BJ (cell line): Measurements from ENCODE around the gene GPX4. TPM values are rescaled to one million over a fixed set of nuclear protein-coding genes. Genes with fewer than 3 reads are reported as not detected.

Experiments used
- CTCF ChIA-PET: fragments of 350-600 bp; formaldehyde crosslinking; extraction: SDS; loops from one replicate; lab custom pipeline; 2021; ENCODE audit warnings: antibody characterized with exemption, inconsistent platforms; lab: Yijun Ruan, JAX
- POLR2A ChIA-PET: fragments of 300-600 bp; sonication (Branson Sonifier 250); formaldehyde crosslinking; extraction: SDS; loops from one replicate; lab custom pipeline; 2021; ENCODE audit warnings: antibody characterized with exemption; lab: Charles Lee
- DNase-seq: peaks from one replicate; pipeline ENCODE4 v3.0.0-alpha.2; 2011; ENCODE audit warnings: low read depth
- H3K27me3 ChIP-seq: 2 replicates; pipeline ENCODE4 v1.6.0; 2011; ENCODE audit warnings: low read length; ENCODE audit not compliant: control insufficient read depth, insufficient read depth
- H3K36me3 ChIP-seq: 2 replicates; pipeline ENCODE4 v1.5.1; 2011; ENCODE audit warnings: low read length; ENCODE audit not compliant: control insufficient read depth, insufficient read depth
- H3K4me3 ChIP-seq: 2 replicates; pipeline ENCODE4 v1.5.1; 2011; ENCODE audit warnings: low read depth, mild to moderate bottlenecking, control low read depth, low read length
- CTCF ChIP-seq: IDR thresholded peaks from 2 replicates; pipeline ENCODE4 v1.5.1; 2011; ENCODE audit warnings: low read depth, mild to moderate bottlenecking, control low read depth, inconsistent platforms, low read length, moderate library complexity; ENCODE audit not compliant: insufficient read depth
- polyA plus RNA-seq: library from polyadenylated mRNA; depleted of rRNA; stranded (reverse); fragments of >200 nt; gene quantifications from 2 replicates; pipeline ENCODE4 v1.2.3, GENCODE V29; 2011

Gene GPX4
- polyA plus RNA-seq, 1 experiment: 626 TPM

- POLR2A ChIA-PET: interaction anchor here (1.1 kb wide), 1 partner anchor 145 kb away, joined by 3 read pairs; no protein-coding TSS in a partner anchor
- no peak for TF ChIP-seq CTCF
- peaks cover 70% of the 10 kb centered on the region for H3K36me3 ChIP-seq
- H3K27me3 ChIP-seq: no peaks in the 10 kb centered on the region
- no peak for DNase-seq
- H3K4me3 ChIP-seq: no peak overlapping the region
- CTCF ChIA-PET: interaction anchor here (3.1 kb wide), 1 partner anchor 10 kb away, joined by 20 read pairs; no protein-coding TSS in a partner anchor
These were observed 19.6 kb downstream of the GPX4 start for GRCh38 chr19:1123381-1123780.

- H3K36me3 ChIP-seq: peaks cover 65% of the 10 kb centered on the region
- CTCF ChIA-PET: interaction anchor here (3.1 kb wide), 1 partner anchor 11 kb away, joined by 20 read pairs; no protein-coding TSS in a partner anchor
These were observed 20.3 kb downstream of the GPX4 start for GRCh38 chr19:1123885-1124677.

GRCh38 chr19:1125601-1126467, 22.0 kb downstream of the GPX4 start:
- TF ChIP-seq CTCF: no peak
- no peak for DNase-seq
- H3K36me3 ChIP-seq: peaks cover 62% of the 10 kb centered on the region
- POLR2A ChIA-PET: no interaction called here
- H3K4me3 ChIP-seq: no peak overlapping the region
- H3K27me3 ChIP-seq: no peaks in the 10 kb centered on the region
- CTCF ChIA-PET: interaction anchor here (2.9 to 3.1 kb wide), 2 partner anchors 12 to 13 kb away, joined by 8 to 20 read pairs; no protein-coding TSS in a partner anchor

More at GRCh38 chr19:1123885-1124677, 20.3 kb downstream of the GPX4 start:
- TF ChIP-seq CTCF: no peak
- POLR2A ChIA-PET: interaction anchor here (1.1 kb wide), 1 partner anchor 145 kb away, joined by 3 read pairs; no protein-coding TSS in a partner anchor
- no peak for DNase-seq
- no peaks in the 10 kb centered on the region for H3K27me3 ChIP-seq
- no peak overlapping the region for H3K4me3 ChIP-seq

GRCh38 chr19:1126984-1127760, 23.4 kb downstream of the GPX4 start:
- DNase-seq: no peak
- H3K36me3 ChIP-seq: peaks cover 51% of the 10 kb centered on the region
- no peak overlapping the region for H3K4me3 ChIP-seq
- CTCF ChIA-PET: interaction anchor here (2.9 kb wide), 1 partner anchor 14 kb away, joined by 8 read pairs; no protein-coding TSS in a partner anchor
- no peaks in the 10 kb centered on the region for H3K27me3 ChIP-seq
- TF ChIP-seq CTCF: no peak
- POLR2A ChIA-PET: no interaction called here
